ENCODE results near the gene NBAS.
"Not testable (repeated sequence)": the region's sequence is repeated elsewhere in the genome, so short reads cannot be mapped to it uniquely, and the experiment has no call there.

Gene NBAS

DNA sequence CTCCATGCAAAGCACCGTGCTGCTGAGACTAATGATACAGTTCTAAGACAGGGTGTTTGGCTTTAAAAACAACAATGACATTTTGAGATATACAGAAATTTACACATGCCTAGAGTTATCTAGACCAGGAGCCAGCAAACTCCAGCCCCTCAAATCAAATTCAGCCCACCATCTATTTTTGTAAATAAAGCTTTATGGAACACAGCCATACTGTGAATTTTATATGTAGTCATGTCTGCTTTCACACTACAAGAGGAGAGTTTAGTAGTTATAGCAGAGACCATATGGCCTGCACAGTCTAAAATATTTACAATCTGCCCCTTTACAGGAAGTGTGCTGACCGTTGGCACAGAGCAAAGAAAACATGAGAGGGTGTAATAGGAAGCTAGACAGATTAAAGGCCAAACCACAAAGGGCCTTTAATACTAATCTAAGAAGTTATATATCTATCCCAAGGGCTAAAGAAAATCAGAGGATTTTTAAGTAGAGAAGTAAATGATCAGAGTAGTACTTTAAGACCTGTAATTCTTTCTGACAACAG lies 39.4 kb downstream of the NBAS start:
- POLR2A ChIA-PET, result no interaction called here
- no peak for DNase-seq (ENCODE audit: extremely low spot score)
- TF ChIP-seq CTCF (IDR thresholded peaks at IDR 0.05; ENCODE audit: control extremely low read depth, extremely low read depth, low read depth, missing control alignments), result no peak
- CTCF ChIA-PET, result interaction anchor here (1.0 to 2.2 kb wide), 2 partner anchors 9 to 21 kb away, joined by 3 to 9 read pairs; no protein-coding TSS in a partner anchor

DNA sequence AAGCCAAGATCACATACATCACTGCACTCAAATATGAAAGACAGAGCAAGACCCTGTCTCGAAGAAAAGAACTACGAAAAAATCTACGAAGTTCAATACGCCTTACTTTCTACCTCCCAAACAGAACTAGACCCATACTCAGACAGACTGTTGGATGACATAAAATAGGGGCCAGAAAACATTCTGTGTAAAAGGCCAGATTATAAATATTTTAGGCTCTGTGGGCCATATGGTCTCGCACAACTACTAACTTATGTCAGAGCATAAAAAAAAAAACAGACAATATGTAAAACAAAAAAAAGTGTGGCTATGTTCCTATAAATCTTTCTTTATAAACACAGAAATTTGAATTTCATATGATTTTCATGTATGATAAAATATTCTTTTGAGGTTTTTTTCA lies 40.8 kb downstream of the NBAS start:
- ChIA-PET POLR2A (no interaction called here), CTCF (interaction anchor here (1.1 kb wide), 1 partner anchor 17 kb away, joined by 5 read pairs; no protein-coding TSS in a partner anchor)
- DNase-seq (ENCODE audit: extremely low spot score), result no peak
- no peak for TF ChIP-seq CTCF (IDR thresholded peaks at IDR 0.05; ENCODE audit: control extremely low read depth, extremely low read depth, low read depth, missing control alignments)

DNA sequence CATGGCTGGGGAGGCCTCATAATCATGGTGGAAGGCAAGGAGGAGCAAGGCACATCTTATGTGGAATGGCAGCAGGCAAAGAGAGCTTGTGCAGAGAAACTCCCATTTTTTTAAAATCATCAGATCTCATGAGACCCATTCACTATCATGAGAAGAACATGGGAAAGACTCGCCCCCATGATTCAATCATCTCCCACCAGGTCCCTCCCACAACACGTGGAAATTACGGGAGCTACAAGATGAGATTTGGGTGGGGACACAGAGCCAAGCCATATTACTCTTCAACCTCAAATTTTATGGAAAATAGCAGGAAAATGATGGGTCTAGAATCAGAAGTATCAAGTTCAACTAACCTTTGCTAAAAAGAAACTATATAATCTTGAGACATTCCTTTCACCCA lies 42.4 kb downstream of the NBAS start:
- CTCF ChIA-PET, POLR2A ChIA-PET: not testable (repeated sequence)

DNA sequence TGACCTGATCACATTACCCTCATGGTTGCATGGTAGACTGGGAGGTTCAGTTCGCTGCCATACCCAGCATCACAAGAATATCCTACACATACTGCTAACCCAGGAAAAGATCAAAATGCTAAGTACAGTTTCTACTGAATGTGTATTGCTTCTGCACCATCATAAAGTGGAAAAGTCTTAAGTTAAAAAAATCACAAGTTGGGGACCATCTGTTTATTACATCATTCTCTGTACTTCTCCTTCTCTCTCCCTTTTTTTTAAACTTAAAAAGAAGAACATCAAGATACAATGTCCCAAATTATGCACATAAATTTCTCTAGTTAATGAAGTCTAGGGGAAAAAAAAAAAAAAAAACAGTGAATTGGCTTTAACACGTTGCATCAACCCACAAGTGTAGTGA lies 43.3 kb downstream of the NBAS start:
- no peak for TF ChIP-seq CTCF (IDR thresholded peaks at IDR 0.05; ENCODE audit: control extremely low read depth, extremely low read depth, low read depth, missing control alignments)
- CTCF ChIA-PET, result no interaction called here
- POLR2A ChIA-PET, result no interaction called here
- no peak for DNase-seq (ENCODE audit: extremely low spot score)

More for the DNA sequence above, 42.4 kb downstream of the NBAS start:
- DNase-seq (ENCODE audit: extremely low spot score), result not testable (repeated sequence)

GRCh38 chr2:15511686-15512085 lies 49.4 kb downstream of the NBAS start:
- ChIA-PET CTCF (interaction anchor here (1.5 to 2.1 kb wide), 3 partner anchors 10 to 602 kb away, joined by 4 to 9 read pairs (median 8); no protein-coding TSS in a partner anchor), POLR2A (interaction anchor here (0.9 kb wide), 1 partner anchor 50 kb away, joined by 3 read pairs; the partner anchor contains the start of gene NBAS)
- no peak for DNase-seq (ENCODE audit: extremely low spot score)
- TF ChIP-seq CTCF (IDR thresholded peaks at IDR 0.05; ENCODE audit: control extremely low read depth, extremely low read depth, low read depth, missing control alignments), result no peak

DNA sequence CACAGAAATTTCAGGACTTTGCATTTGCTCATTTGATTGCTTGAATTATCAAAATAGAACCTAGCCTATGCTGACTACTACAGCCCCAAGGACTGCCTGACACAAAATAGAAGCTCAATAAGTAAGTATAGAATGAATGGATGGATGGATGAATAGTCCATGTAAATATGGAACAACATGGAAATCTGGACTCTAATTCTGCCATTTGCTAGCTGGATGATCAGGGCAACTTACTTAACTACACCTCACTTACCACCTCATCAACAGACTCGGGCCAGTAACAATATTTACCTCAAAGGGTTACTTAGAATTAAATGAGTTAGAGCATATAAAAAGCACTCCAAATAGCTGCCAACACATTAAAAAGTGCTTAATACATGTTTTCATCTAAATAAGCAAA lies 50.6 kb downstream of the NBAS start:
- ChIA-PET POLR2A (no interaction called here), CTCF (interaction anchor here (1.0 kb wide), 1 partner anchor 17 kb away, joined by 3 read pairs; no protein-coding TSS in a partner anchor)
- no peak for DNase-seq (ENCODE audit: extremely low spot score)
- TF ChIP-seq CTCF (IDR thresholded peaks at IDR 0.05; ENCODE audit: control extremely low read depth, extremely low read depth, low read depth, missing control alignments), result no peak

- POLR2A ChIA-PET, result no interaction called here
- no peak for DNase-seq (ENCODE audit: extremely low spot score)
- CTCF ChIA-PET, result interaction anchor here (1.0 kb wide), 1 partner anchor 16 kb away, joined by 3 read pairs; no protein-coding TSS in a partner anchor
- no peak for TF ChIP-seq CTCF (IDR thresholded peaks at IDR 0.05; ENCODE audit: control extremely low read depth, extremely low read depth, low read depth, missing control alignments)
Measured at GRCh38 chr2:15510131-15510530, 51.0 kb downstream of the NBAS start.

Data from GM10248 (cell line).